ENCODE results near the gene CYP1B1.

The CYP1B1 gene

DNA sequence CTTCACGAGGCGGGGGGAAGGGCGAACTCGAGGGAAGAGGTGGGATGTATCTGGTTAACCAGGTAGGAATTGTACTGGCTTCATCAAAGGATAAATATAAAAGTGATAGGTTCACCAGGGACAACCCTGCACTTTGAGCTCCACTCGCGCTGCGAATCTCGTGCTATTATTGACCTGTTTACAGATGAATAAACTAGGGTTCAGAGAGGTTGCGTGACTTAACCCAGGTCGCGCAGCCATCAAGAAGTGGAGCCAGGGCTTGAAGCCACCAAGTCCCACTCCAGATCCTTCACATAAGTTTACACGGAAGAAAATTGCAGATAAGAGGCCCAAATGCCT is 1.4 kb upstream of the CYP1B1 start:
- peak overlapping the region; percentile 56 for H3K4me3 ChIP-seq (ENCODE audit: low read depth, low read length)
- TF ChIP-seq, protein P1, sequence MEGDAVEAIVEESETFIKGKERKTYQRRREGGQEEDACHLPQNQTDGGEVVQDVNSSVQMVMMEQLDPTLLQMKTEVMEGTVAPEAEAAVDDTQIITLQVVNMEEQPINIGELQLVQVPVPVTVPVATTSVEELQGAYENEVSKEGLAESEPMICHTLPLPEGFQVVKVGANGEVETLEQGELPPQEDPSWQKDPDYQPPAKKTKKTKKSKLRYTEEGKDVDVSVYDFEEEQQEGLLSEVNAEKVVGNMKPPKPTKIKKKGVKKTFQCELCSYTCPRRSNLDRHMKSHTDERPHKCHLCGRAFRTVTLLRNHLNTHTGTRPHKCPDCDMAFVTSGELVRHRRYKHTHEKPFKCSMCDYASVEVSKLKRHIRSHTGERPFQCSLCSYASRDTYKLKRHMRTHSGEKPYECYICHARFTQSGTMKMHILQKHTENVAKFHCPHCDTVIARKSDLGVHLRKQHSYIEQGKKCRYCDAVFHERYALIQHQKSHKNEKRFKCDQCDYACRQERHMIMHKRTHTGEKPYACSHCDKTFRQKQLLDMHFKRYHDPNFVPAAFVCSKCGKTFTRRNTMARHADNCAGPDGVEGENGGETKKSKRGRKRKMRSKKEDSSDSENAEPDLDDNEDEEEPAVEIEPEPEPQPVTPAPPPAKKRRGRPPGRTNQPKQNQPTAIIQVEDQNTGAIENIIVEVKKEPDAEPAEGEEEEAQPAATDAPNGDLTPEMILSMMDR (IDR thresholded peaks at IDR 0.05; ENCODE audit: low read depth, low read length) = no peak

DNA sequence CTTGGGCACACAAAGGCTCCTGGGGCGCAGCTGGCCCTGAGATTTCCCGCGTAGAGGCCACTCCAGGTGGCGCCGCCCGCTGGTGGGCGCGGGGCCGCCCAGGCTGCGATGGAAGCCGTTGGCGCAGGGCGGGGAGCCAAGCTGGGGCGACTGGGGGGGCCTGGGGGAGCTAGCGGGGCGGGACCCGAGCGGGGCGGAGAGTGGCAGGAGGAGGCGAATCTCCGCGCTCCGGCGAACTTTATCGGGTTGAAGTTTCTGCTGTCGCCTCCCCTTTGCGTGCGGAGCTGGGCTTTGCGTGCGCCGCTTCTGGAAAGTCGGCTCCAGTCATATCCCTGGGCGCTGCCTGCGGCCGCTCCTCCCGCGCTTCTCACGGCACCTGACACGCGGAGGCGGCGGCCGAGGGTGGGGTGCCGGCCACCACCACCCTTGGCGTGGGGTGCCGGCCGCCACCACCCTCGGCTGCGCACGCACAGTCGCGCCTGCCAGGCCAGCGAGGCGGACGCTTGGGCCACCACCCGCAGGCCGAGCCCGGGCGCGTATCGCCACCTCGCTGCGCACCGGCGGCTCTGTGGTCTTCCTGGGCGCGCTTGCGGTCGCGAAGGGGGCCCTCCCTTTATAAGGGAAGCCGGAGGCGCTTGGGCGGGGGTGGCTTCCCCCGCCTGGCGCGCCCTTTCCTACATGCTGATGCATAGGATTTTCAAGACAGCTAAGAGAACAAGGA is 919 bp upstream of the CYP1B1 start:
- peak overlapping the region; percentile 56 for H3K4me3 ChIP-seq (ENCODE audit: low read depth, low read length)
- TF ChIP-seq, protein P1 (IDR thresholded peaks at IDR 0.05; ENCODE audit: low read depth, low read length) = peak; percentile 1; the same call in 1 of the 2 replicates

DNA sequence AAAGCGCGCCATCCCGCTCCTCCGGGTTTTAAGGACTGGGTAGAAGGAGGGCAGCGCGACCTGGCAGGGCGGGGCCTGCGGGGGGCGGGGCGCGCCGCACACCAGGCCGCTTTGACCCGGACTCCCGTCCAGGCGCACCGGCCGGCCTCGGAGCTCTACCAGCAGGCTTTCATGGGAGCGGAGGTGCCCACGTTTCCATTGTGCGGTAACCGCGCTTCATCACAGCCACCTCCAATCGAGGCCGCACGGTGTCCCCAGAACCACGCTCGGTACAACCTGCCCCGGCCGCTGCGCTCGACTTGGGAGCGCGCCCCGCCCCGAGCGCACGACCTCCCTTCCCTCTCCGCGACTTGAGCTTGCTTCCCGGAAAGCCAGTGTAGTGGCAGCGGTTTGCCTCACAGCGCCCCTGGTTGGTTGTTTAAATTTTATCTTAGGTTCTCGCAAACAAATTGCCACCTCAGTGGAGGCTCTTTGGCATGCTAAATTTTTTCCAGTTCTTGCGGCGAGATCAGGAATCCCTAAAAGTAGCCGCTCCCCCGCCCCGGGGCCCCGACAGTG is 280 bp upstream of the CYP1B1 start:
- TF ChIP-seq, protein P1 (IDR thresholded peaks at IDR 0.05; ENCODE audit: low read depth, low read length) = peak; percentile 2; the same call in 1 of the 2 replicates
- peak overlapping the region; percentile 56 for H3K4me3 ChIP-seq (ENCODE audit: low read depth, low read length)

DNA sequence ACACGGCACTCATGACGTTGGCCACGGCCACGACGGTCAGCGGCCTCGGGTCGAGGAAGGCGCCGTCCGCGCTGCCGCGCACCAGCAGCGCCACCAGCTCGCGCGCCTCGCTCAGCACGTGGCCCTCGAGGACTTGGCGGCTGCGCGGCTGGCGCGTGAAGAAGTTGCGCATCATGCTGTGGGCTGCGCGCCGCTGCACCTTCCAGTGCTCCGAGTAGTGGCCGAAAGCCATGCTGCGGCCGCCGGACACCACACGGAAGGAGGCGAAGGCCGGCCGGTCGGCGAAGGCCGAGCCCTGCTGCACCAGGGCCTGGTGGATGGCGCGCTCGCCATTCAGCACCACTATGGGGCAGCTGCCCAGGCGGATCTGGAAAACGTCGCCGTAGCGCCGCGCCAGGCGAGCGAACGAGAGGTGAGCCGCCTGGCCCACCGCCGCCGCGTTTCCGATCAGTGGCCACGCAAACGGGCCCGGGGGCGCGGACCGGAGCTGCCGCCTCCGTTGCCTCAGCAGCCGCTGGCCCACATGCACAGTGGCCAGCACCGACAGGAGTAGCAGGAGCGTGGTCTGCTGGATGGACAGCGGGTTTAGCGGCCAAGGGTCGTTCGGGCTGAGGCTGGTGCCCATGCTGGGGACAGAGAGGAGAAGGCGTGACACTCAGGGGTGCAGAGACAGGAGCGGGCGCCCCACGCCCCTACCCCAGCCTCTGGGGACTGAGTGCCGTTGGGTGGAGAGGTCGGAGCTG is 1.0 kb downstream of the CYP1B1 start:
- TF ChIP-seq, protein P1 (IDR thresholded peaks at IDR 0.05; ENCODE audit: low read depth, low read length) = no peak
- no peak overlapping the region for H3K4me3 ChIP-seq (ENCODE audit: low read depth, low read length)

DNA sequence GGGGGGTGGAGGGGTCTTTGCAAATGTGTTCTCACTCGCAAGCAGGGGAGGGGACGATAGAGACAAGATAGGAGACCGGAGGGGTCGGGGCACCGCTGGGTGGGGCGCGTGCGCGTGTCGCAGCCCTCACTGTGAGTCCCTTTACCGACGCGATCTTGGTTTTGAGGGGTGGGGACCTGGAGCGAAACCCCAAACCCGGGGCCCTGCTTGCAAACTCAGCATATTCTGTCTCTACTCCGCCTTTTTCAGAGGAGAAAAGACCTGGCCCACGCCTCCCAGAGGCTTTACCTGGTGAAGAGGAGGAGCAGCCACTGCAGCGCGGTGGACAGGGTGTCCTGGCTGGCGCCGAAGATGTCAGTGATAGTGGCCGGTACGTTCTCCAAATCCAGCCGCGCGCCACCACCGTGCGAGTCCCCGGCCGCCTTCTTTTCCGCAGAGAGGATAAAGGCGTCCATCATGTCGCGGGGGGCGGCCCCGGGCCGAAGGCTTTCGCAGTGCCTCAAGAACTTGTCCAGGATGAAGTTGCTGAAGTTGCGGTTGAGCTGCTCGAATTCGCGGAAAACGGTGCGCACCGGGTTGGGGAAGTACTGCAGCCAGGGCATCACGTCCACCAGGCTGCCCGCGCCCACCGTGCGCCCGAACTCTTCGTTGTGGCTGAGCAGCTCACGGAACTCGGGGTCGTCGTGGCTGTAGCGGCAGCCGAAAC is 1.7 kb downstream of the CYP1B1 start:
- TF ChIP-seq, protein P1 (IDR thresholded peaks at IDR 0.05; ENCODE audit: low read depth, low read length) = no peak
- H3K4me3 ChIP-seq (ENCODE audit: low read depth, low read length) = no peak overlapping the region

DNA sequence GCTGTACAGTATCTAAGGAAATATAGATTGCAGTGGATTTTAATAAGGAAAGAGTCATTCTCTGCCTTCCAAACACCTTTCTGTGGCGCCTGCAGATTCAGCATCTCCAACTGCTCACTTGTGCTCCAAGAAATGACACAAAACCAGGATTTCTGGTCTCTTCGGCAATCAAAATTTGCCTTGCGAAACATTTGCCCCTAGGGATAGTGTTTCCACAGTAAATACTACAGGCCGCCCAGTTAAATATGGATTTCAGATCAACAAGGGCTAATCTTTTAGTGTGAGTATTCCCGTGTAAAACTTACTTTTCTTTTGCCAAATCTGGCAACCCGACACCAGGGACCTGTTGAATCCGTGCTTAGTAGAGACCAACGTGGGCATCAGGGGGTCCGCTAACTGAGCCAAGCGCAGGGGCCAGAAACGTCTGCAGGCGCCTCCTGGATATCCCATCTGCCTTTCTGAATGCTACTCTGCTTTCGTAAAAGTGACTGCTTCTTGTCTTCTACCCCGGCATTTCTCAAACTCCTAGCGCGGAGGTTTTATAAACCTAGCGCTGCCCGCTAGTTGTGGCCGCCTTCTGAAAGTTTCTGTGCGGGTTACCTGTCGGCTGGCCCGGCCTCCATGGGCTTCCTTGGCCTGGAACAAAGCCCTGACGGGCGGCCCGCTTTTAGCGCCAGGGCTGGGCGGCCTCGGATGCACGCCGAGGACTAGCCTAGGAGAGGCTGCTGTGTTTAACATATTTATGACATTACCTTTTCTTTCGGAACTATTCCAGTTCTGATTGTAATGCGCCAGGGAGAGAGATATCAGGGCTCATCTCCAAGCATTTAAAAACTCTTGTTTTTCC is 2.5 kb downstream of the CYP1B1 start:
- TF ChIP-seq, protein P1 (IDR thresholded peaks at IDR 0.05; ENCODE audit: low read depth, low read length) = no peak
- no peak overlapping the region for H3K4me3 ChIP-seq (ENCODE audit: low read depth, low read length)

Data from WI38 (cell line).